Measurements from ENCODE around the gene STAG2. TPM values are rescaled to one million over a fixed set of nuclear protein-coding genes. Genes with fewer than 3 reads are reported as not detected.

Gene STAG2
- total RNA-seq, 1 experiment from 2014 or later: 66.3 TPM

- H3K4me3 ChIP-seq (replicated peaks in 1 of 2; ENCODE audit: low read depth in 1 of 2, low read length in 2 of 2): no peak overlapping the region
- ChIA-PET RAD21 (ENCODE audit: low non-redundant PET in 1 of 2, low total read pairs in 2 of 2, uncharacterized antibody in 2 of 2, unreplicated experiment in 2 of 2) (no interaction called here), CTCF (no interaction called here), POLR2A (no interaction called here)
- no peak overlapping the region for H3K4me2 ChIP-seq (ENCODE audit: low read length)
- TF ChIP-seq CEBPB (IDR thresholded peaks at IDR 0.05; ENCODE audit: low read depth): no peak
- H3K9me3 ChIP-seq (ENCODE audit: control insufficient read depth in 1 of 2, insufficient read depth in 1 of 2, low read depth in 1 of 2, low read length in 2 of 2): no peaks in the 10 kb centered on the region
- no peaks in the 10 kb centered on the region for H3K79me2 ChIP-seq (ENCODE audit: insufficient read depth, low read length)
- BruUV-seq (replicated peaks): no TSS peak
- no peaks in the 10 kb centered on the region for H3K27me3 ChIP-seq (ENCODE audit: insufficient read depth, low read length)
- no peak overlapping the region for H3K9ac ChIP-seq (ENCODE audit: low read length)
- no peak for DNase-seq (ENCODE audit: low read depth, low spot score)
- no peaks in the 10 kb centered on the region for H3K9me2 ChIP-seq (ENCODE audit: insufficient read depth)
- ATAC-seq: no peak
- peaks cover 2 to 11% of the 10 kb centered on the region in 2 experiments; a peak in 3 of 4 replicates for H3K4me1 ChIP-seq (ENCODE audit: control insufficient read depth in 1 of 2, insufficient read depth in 2 of 2, low read length in 2 of 2)
- no peak overlapping the region for H3K27ac ChIP-seq (ENCODE audit: low read depth, low read length)
- no peaks in the 10 kb centered on the region for H3K36me3 ChIP-seq (ENCODE audit: control insufficient read depth in 1 of 2, insufficient read depth in 2 of 2, low read length in 2 of 2)
- intact Hi-C loops (cut with micrococcal nuclease): no loop called here
- H2AFZ ChIP-seq (ENCODE audit: low read depth, low read length, poor library complexity, severe bottlenecking): no peak overlapping the region
- H4K20me1 ChIP-seq (ENCODE audit: insufficient read depth): no peaks in the 10 kb centered on the region
These were observed 44.4 kb upstream of the STAG2 start for GRCh38 chrX:123917069-123917468.

- peaks cover 2 to 11% of the 10 kb centered on the region in 2 experiments; a peak in 3 of 4 replicates for H3K4me1 ChIP-seq (ENCODE audit: control insufficient read depth in 1 of 2, insufficient read depth in 2 of 2, low read length in 2 of 2)
- ATAC-seq (no peak), DNase-seq (ENCODE audit: low read depth, low spot score) (no peak)
- no peaks in the 10 kb centered on the region for H3K36me3 ChIP-seq (ENCODE audit: control insufficient read depth in 1 of 2, insufficient read depth in 2 of 2, low read length in 2 of 2)
- no TSS peak for BruUV-seq (replicated peaks)
- no peak overlapping the region for H3K4me2 ChIP-seq (ENCODE audit: low read length)
- H3K79me2 ChIP-seq (ENCODE audit: insufficient read depth, low read length): no peaks in the 10 kb centered on the region
- H3K27me3 ChIP-seq (ENCODE audit: insufficient read depth, low read length): no peaks in the 10 kb centered on the region
- H3K9ac ChIP-seq (ENCODE audit: low read length): no peak overlapping the region
- no peak overlapping the region for H3K27ac ChIP-seq (ENCODE audit: low read depth, low read length)
- no peaks in the 10 kb centered on the region for H3K9me2 ChIP-seq (ENCODE audit: insufficient read depth)
- POLR2A ChIA-PET: no interaction called here
- H4K20me1 ChIP-seq (ENCODE audit: insufficient read depth): no peaks in the 10 kb centered on the region
- H3K9me3 ChIP-seq (ENCODE audit: control insufficient read depth in 1 of 2, insufficient read depth in 1 of 2, low read depth in 1 of 2, low read length in 2 of 2): no peaks in the 10 kb centered on the region
- H2AFZ ChIP-seq (ENCODE audit: low read depth, low read length, poor library complexity, severe bottlenecking): no peak overlapping the region
- RAD21 ChIA-PET (ENCODE audit: low non-redundant PET in 1 of 2, low total read pairs in 2 of 2, uncharacterized antibody in 2 of 2, unreplicated experiment in 2 of 2): no interaction called here
- CTCF ChIA-PET: no interaction called here
- H3K4me3 ChIP-seq (replicated peaks in 1 of 2; ENCODE audit: low read depth in 1 of 2, low read length in 2 of 2): no peak overlapping the region
- intact Hi-C loops (cut with micrococcal nuclease): no loop called here
- no peak for TF ChIP-seq CBX3 (IDR thresholded peaks at IDR 0.05; ENCODE audit: low read depth)
- no peak for TF ChIP-seq ZNF274 (IDR thresholded peaks at IDR 0.05; ENCODE audit: low read depth, low read length)
- no peak for TF ChIP-seq YY1 (IDR thresholded peaks at IDR 0.05; ENCODE audit: extremely low read depth, insufficient replicate concordance, low read depth, low read length)
- TF ChIP-seq RAD21 (IDR thresholded peaks at IDR 0.05; ENCODE audit: low read depth): no peak
- TF ChIP-seq, protein P1, sequence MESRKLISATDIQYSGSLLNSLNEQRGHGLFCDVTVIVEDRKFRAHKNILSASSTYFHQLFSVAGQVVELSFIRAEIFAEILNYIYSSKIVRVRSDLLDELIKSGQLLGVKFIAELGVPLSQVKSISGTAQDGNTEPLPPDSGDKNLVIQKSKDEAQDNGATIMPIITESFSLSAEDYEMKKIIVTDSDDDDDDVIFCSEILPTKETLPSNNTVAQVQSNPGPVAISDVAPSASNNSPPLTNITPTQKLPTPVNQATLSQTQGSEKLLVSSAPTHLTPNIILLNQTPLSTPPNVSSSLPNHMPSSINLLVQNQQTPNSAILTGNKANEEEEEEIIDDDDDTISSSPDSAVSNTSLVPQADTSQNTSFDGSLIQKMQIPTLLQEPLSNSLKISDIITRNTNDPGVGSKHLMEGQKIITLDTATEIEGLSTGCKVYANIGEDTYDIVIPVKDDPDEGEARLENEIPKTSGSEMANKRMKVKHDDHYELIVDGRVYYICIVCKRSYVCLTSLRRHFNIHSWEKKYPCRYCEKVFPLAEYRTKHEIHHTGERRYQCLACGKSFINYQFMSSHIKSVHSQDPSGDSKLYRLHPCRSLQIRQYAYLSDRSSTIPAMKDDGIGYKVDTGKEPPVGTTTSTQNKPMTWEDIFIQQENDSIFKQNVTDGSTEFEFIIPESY (IDR thresholded peaks at IDR 0.05; ENCODE audit: extremely low read depth, insufficient replicate concordance, low read length): no peak
- TF ChIP-seq SP1 (IDR thresholded peaks at IDR 0.05; ENCODE audit: low read depth): no peak
- no peak for TF ChIP-seq ELF1 (IDR thresholded peaks at IDR 0.05; ENCODE audit: borderline replicate concordance, low read depth)
- no peak for TF ChIP-seq EZH2 (IDR thresholded peaks at IDR 0.05)
- TF ChIP-seq, protein P2, sequence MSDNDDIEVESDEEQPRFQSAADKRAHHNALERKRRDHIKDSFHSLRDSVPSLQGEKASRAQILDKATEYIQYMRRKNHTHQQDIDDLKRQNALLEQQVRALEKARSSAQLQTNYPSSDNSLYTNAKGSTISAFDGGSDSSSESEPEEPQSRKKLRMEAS (IDR thresholded peaks at IDR 0.05): no peak
- TF ChIP-seq EGR1 (IDR thresholded peaks at IDR 0.05; ENCODE audit: low read depth): no peak
- no peak for TF ChIP-seq POLR2AphosphoS5 (IDR thresholded peaks at IDR 0.05; ENCODE audit: low read depth, low read length)
- no peak for TF ChIP-seq CEBPB (IDR thresholded peaks at IDR 0.05; ENCODE audit: low read depth)
- TF ChIP-seq POLR2A (IDR thresholded peaks at IDR 0.05; ENCODE audit: borderline replicate concordance, extremely low read depth, insufficient read depth, insufficient read length): no peak
- TF ChIP-seq TCF7L2 (IDR thresholded peaks at IDR 0.05; ENCODE audit: borderline replicate concordance, extremely low read depth, insufficient read depth, insufficient read length): no peak
- no peak for TF ChIP-seq SIN3A (IDR thresholded peaks at IDR 0.05; ENCODE audit: low read depth)
- no peak for TF ChIP-seq EZH2phosphoT487 (IDR thresholded peaks at IDR 0.05; ENCODE audit: borderline replicate concordance)
- TF ChIP-seq FOSL1 (IDR thresholded peaks at IDR 0.05; ENCODE audit: low read depth): no peak
- no peak for TF ChIP-seq SRF (IDR thresholded peaks at IDR 0.05; ENCODE audit: low read depth)
- TF ChIP-seq ZFX (IDR thresholded peaks at IDR 0.05): no peak
These were observed 43.3 kb upstream of the STAG2 start for GRCh38 chrX:123918106-123918721.

All from HCT116 (cell line).